Dendritic cell treated with granulocyte-macrophage colony-stimulating factor and Interleukin-4, amounts not matched to agents 40 ng/mL and 50 ng/mL, for 4 days (primary cell): ENCODE data around the gene LMX1A.
A peak's percentile ranks its signal among the peaks of the same experiment; 100 is the strongest.

Source experiments
- H3K27ac Mint-ChIP-seq: one replicate; pipeline ENCODE4 v1.8.0; 2022; ENCODE audit warnings: mild to moderate bottlenecking, mixed read lengths
- H3K27me3 Mint-ChIP-seq: one replicate; pipeline ENCODE4 v1.8.0; 2022; ENCODE audit warnings: mild to moderate bottlenecking, mixed read lengths
- H3K36me3 Mint-ChIP-seq: one replicate; pipeline ENCODE4 v1.8.0; 2022; ENCODE audit warnings: low read depth, mixed read lengths
- H3K4me1 Mint-ChIP-seq: one replicate; pipeline ENCODE4 v1.8.0; 2022; ENCODE audit warnings: low read depth, mixed read lengths
- H3K4me3 Mint-ChIP-seq: one replicate; pipeline ENCODE4 v1.8.0; 2022; ENCODE audit warnings: mild to moderate bottlenecking, moderate library complexity, mixed read lengths
- H3K9me3 Mint-ChIP-seq: one replicate; pipeline ENCODE4 v1.8.0; 2022; ENCODE audit warnings: mixed read lengths
- intact Hi-C: fragments of 100-400 bp; cut with micrococcal nuclease; formaldehyde crosslinking; loops from one replicate; pipeline ENCODE4 v1.15.0; 2022

LMX1A gene

GRCh38 chr1:165381745-165382505 lies 25.4 kb upstream of the LMX1A start:
- no peaks in the 10 kb centered on the region for H3K9me3 Mint-ChIP-seq
- intact Hi-C loops: no loop called here
- H3K27ac Mint-ChIP-seq: no peak overlapping the region
- no peak overlapping the region for H3K4me3 Mint-ChIP-seq
- no peaks in the 10 kb centered on the region for H3K36me3 Mint-ChIP-seq
- peaks cover 3% of the 10 kb centered on the region for H3K4me1 Mint-ChIP-seq
- H3K27me3 Mint-ChIP-seq: peaks cover 76% of the 10 kb centered on the region

- H3K27ac Mint-ChIP-seq: peak overlapping the region; percentile 42
- no peaks in the 10 kb centered on the region for H3K9me3 Mint-ChIP-seq
- peaks cover 20% of the 10 kb centered on the region for H3K4me1 Mint-ChIP-seq
- no peaks in the 10 kb centered on the region for H3K36me3 Mint-ChIP-seq
- peak overlapping the region; percentile 59 for H3K4me3 Mint-ChIP-seq
- intact Hi-C loops: no loop called here
- peaks cover 78% of the 10 kb centered on the region for H3K27me3 Mint-ChIP-seq
These were observed 20.3 kb upstream of the LMX1A start for GRCh38 chr1:165376811-165377311.

DNA sequence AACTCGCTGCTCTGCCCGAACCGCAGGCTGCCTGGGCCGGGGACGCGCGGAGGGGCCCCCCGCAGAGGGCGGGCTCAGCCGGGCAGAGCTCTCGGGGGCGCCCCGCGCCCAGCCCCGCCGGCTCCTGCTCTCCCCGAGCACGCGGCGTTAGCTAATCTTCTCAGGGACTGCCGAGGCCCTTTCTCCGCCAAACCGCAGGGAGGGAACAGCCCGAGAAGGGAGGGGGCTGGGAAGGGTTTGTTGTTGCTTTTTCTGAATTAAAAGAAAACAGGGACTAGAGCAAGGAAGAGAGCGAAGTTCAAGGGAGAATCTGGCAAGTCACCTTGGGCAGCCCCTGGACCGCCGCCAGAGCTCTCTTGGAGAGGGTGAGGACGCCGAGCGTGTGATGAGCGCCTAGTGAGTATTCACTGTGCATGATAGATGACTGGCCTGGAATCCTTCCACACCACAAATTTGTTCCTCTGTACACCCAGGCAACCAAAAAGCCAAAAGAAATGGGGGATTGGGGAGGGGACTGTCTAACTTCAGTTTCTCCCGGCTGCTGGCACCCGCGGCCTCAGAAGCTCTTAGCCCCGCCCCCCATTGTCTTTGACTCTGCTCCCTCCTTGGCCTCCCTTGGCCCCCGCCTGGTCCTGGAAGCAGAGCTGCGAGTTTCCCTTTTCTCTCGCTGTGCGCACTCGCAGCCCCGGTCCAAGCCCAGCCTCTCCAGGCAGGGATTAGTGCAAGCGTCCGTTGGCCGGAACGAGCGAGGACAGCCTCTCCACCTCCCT lies 19.7 kb upstream of the LMX1A start:
- Mint-ChIP-seq H3K9me3 (no peaks in the 10 kb centered on the region), H3K27ac (peak overlapping the region; percentile 42), H3K4me3 (peak overlapping the region; percentile 59), H3K27me3 (peaks cover 79% of the 10 kb centered on the region), H3K36me3 (no peaks in the 10 kb centered on the region), H3K4me1 (peaks cover 26% of the 10 kb centered on the region)
- intact Hi-C loops: no loop called here

- H3K9me3 Mint-ChIP-seq: no peaks in the 10 kb centered on the region
- no peak overlapping the region for H3K27ac Mint-ChIP-seq
- intact Hi-C loops: no loop called here
- H3K4me1 Mint-ChIP-seq: peaks cover 30% of the 10 kb centered on the region
- H3K36me3 Mint-ChIP-seq: no peaks in the 10 kb centered on the region
- H3K27me3 Mint-ChIP-seq: peaks cover 80% of the 10 kb centered on the region
- H3K4me3 Mint-ChIP-seq: no peak overlapping the region
These were observed 19.1 kb upstream of the LMX1A start for GRCh38 chr1:165375623-165376022.

DNA sequence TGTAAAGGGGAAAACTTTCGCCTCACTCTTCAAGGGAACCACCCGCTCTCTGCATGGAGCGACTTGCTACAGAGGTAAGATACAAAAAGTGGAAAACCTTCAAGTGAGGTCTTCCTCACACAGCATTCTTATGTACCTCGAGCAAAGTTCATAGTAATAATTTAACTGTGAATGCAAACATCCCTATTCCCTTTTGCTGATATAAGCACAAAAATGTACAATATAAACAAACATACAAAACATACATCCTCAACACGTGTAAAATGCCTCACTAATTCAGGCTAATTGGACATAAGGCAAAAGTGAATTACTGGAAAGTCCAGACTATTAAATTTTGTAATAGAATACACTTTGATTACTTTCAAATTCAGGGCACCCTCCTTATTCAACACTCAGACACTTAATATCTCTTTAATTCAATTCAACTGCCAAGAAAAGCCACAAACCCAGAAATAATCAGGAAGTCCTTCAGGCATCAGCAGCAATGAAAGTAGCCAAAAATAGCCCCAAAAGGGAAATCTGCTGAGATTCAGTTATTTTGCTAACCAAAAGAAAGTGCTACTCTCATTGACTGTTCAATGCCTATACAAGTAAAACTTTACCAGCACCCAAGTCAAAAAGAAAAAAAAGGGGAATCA lies 15.2 kb upstream of the LMX1A start:
- Mint-ChIP-seq H3K4me1 (peaks cover 25% of the 10 kb centered on the region), H3K36me3 (no peaks in the 10 kb centered on the region), H3K4me3 (no peak overlapping the region), H3K27ac (no peak overlapping the region), H3K9me3 (no peaks in the 10 kb centered on the region), H3K27me3 (peaks cover 89% of the 10 kb centered on the region)
- intact Hi-C loops: no loop called here

- Mint-ChIP-seq H3K4me3 (no peak overlapping the region), H3K27me3 (peaks cover 87% of the 10 kb centered on the region), H3K9me3 (no peaks in the 10 kb centered on the region), H3K27ac (no peak overlapping the region), H3K4me1 (peaks cover 27% of the 10 kb centered on the region), H3K36me3 (no peaks in the 10 kb centered on the region)
- intact Hi-C loops: no loop called here
These were observed 12.8 kb upstream of the LMX1A start for GRCh38 chr1:165369255-165369848.

GRCh38 chr1:165367375-165367993 lies 11.0 kb upstream of the LMX1A start:
- Mint-ChIP-seq H3K4me1 (peaks cover 27% of the 10 kb centered on the region), H3K4me3 (no peak overlapping the region), H3K27ac (no peak overlapping the region), H3K27me3 (peaks cover 78% of the 10 kb centered on the region), H3K9me3 (no peaks in the 10 kb centered on the region), H3K36me3 (no peaks in the 10 kb centered on the region)
- intact Hi-C loops: no loop called here

GRCh38 chr1:165365341-165365740 lies 8.8 kb upstream of the LMX1A start:
- Mint-ChIP-seq H3K27me3 (peaks cover 74% of the 10 kb centered on the region), H3K36me3 (no peaks in the 10 kb centered on the region), H3K27ac (no peak overlapping the region), H3K4me1 (peaks cover 11% of the 10 kb centered on the region), H3K4me3 (no peak overlapping the region), H3K9me3 (no peaks in the 10 kb centered on the region)
- intact Hi-C loops: no loop called here

DNA sequence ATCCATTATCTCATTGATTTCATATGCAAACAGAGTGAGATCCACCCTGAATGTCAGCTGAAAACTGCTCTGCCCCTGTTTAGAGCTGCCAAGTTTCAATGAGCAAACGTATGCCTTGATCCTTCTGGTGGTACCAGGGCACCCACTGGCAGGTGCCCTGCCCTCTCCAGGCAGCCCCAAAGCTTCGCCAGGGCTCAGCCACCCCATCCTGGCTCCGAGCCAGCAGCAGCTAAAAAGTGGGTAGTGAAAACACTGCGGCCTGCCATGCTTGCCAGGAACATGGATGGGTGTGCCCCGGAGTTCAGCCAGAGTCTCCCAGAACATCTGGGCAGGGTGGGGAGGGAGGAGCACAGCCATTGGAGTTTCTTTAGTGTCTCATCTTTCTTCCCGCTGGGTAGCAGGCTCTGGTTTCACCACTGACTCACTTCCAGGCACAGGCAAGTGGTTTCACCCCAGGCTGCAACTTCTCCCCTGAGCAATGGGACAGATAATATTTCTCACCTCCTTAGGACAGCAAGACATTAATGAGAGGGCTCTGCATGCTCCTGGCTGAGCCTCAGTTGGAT lies 8.1 kb upstream of the LMX1A start:
- H3K9me3 Mint-ChIP-seq: no peaks in the 10 kb centered on the region
- no peaks in the 10 kb centered on the region for H3K36me3 Mint-ChIP-seq
- peaks cover 11% of the 10 kb centered on the region for H3K4me1 Mint-ChIP-seq
- peaks cover 75% of the 10 kb centered on the region for H3K27me3 Mint-ChIP-seq
- no peak overlapping the region for H3K27ac Mint-ChIP-seq
- intact Hi-C loops: no loop called here
- no peak overlapping the region for H3K4me3 Mint-ChIP-seq

DNA sequence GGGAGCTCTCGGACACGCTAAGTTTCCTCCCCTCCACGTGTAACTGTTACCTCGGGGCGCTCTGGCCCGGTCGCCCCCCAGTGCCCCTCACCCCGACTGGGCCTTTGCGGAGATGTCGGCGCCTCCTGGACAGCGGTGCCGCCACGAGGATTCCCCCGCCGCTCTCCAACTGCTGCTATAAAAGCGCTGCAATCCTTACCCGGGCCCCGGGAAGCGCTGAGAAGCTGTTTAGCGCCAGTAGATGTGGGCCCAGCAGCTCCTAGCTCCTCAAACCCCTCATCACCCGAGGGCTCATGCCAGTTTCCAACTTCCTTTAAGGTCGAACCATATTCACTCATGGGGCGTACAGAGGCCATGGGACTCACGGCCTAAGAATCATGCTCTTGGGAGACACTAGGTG lies 361 bp upstream of the LMX1A start:
- Mint-ChIP-seq H3K4me3 (no peak overlapping the region), H3K9me3 (no peaks in the 10 kb centered on the region), H3K27me3 (peaks cover 91% of the 10 kb centered on the region), H3K4me1 (peaks cover 11% of the 10 kb centered on the region), H3K27ac (no peak overlapping the region), H3K36me3 (no peaks in the 10 kb centered on the region)
- intact Hi-C loops: no loop called here

- Mint-ChIP-seq H3K9me3 (no peaks in the 10 kb centered on the region), H3K4me3 (no peak overlapping the region), H3K36me3 (no peaks in the 10 kb centered on the region), H3K27ac (no peak overlapping the region), H3K4me1 (peaks cover 14% of the 10 kb centered on the region), H3K27me3 (peaks cover 94% of the 10 kb centered on the region)
- intact Hi-C loops: no loop called here
These were observed 1.2 kb downstream of the LMX1A start for GRCh38 chr1:165355139-165355976.

DNA sequence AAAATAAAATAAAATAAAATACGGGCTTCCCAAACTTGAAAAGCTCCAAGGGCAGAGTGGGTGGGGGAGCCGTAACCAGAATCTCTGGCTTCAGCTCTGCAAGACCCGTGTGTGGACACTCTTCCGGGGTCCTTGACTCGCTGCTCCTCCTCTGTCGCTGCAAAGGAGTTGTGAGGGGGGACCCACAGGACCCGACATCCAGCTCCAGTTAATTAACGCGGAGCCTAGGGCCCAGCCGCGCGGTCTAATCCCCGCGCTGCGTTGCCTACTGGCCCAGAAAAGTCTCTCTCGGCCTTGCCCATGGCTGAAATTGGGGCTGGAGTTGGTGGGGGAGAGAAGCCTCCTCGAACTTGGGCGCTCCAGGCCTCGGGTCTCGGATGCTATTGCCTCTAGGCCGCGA lies 1.8 kb downstream of the LMX1A start:
- intact Hi-C loops: no loop called here
- Mint-ChIP-seq H3K4me1 (peaks cover 14% of the 10 kb centered on the region), H3K36me3 (no peaks in the 10 kb centered on the region), H3K27ac (no peak overlapping the region), H3K27me3 (peaks cover 92% of the 10 kb centered on the region), H3K9me3 (no peaks in the 10 kb centered on the region), H3K4me3 (no peak overlapping the region)
